A549 (cell line): Measurements from ENCODE around the gene MYH11. TPM values are rescaled to one million over a fixed set of nuclear protein-coding genes. Genes with fewer than 3 reads are reported as not detected.
A peak's percentile ranks its signal among the peaks of the same experiment; 100 is the strongest.

Source experiments
- ATAC-seq, 2 experiments: fragments of 200-7000 bp in 1 of 2; fragments of >200 bp in 1 of 2; cut with Nextera tagmentation in 1 of 2; cut with Tn5 transposase in 1 of 2; 3 replicates each; pipeline versions ENCODE4 v1.8.0 to v1.9.1; 2018 to 2020; ENCODE audit warnings: mild to moderate bottlenecking in 1 of 2, moderate library complexity in 1 of 2
- CTCF ChIA-PET: fragments of 300-600 bp; sonication (Branson Sonifier 250); formaldehyde crosslinking; extraction: SDS; loops from one replicate; lab custom pipeline; 2021; ENCODE audit warnings: antibody characterized with exemption, inconsistent platforms; lab: Yijun Ruan, JAX
- POLR2A ChIA-PET: fragments of 350-600 bp; formaldehyde crosslinking; extraction: SDS; loops from one replicate; lab custom pipeline; 2021; ENCODE audit warnings: antibody characterized with exemption, inconsistent platforms; lab: Yijun Ruan, JAX
- DNase-seq, 2 experiments: peaks; one replicate each; pipeline versions ENCODE4 v3.0.0 to v3.0.0-alpha.2; 2011 to 2016; ENCODE audit warnings: low read depth in 1 of 2, low spot score in 1 of 2
- FAIRE-seq: peaks from 2 replicates; lab custom pipeline; 2011; peaks lifted over from hg19 to GRCh38; lab: Jason Lieb, UNC
- H3K27ac ChIP-seq, 2 experiments: fragments of >200 bp; sonication (Bioruptor Twin); formaldehyde crosslinking; 3 replicates each; pipeline ENCODE4 v1.5.1; 2016 to 2017
- H3K4me1 ChIP-seq: fragments of >200 bp; sonication (Bioruptor Twin); formaldehyde crosslinking; 3 replicates; pipeline ENCODE4 v1.6.1; 2016
- H3K4me2 ChIP-seq: fragments of >200 bp; sonication (Bioruptor Twin); formaldehyde crosslinking; 3 replicates; pipeline ENCODE4 v1.6.1; 2016
- H3K4me3 ChIP-seq: fragments of >200 bp; sonication (Bioruptor Twin); formaldehyde crosslinking; 3 replicates; pipeline ENCODE4 v1.5.1; 2016
- H3K9me3 ChIP-seq: fragments of >200 bp; sonication (Bioruptor Twin); formaldehyde crosslinking; 3 replicates; pipeline ENCODE4 v1.6.1; 2016
- CBX2 ChIP-seq: fragments of 200-600 bp; sonication (generic); IDR thresholded peaks from 2 replicates; pipeline ENCODE4 v1.6.1; 2016; ENCODE audit warnings: low read depth, mild to moderate bottlenecking, borderline replicate concordance
- CBX8 ChIP-seq: fragments of 200-600 bp; sonication (generic); IDR thresholded peaks from 2 replicates; pipeline ENCODE4 v1.6.1; 2016
- CEBPB ChIP-seq, 2 experiments: fragments of >200 bp in 1 of 2; sonication (Bioruptor Twin) in 1 of 2; formaldehyde crosslinking in 1 of 2; IDR thresholded peaks; 2 replicates each; pipeline ENCODE4 v1.6.1; 2012 to 2016
- CTCF ChIP-seq: fragments of >200 bp; sonication (Bioruptor Twin); formaldehyde crosslinking; IDR thresholded peaks from 3 replicates; pipeline ENCODE4 v1.5.1; 2016
- EHMT2 ChIP-seq: fragments of 200-600 bp; sonication (generic); IDR thresholded peaks from 2 replicates; pipeline ENCODE4 v1.6.1; 2016; ENCODE audit warnings: antibody characterized with exemption, low read depth, mild to moderate bottlenecking, moderate library complexity
- FOSL2 ChIP-seq, 2 experiments: fragments of 450-650 bp in 1 of 2; fragments of >200 bp in 1 of 2; sonication (Bioruptor Twin) in 1 of 2; formaldehyde crosslinking; IDR thresholded peaks; 2 replicates each; pipeline versions ENCODE4 v1.5.0 to v1.6.1; 2016 to 2020; ENCODE audit warnings: mild to moderate bottlenecking in 1 of 2, moderate library complexity in 1 of 2
- FOXS1 ChIP-seq: fragments of 250-450 bp; sonication (Bioruptor Pico); IDR thresholded peaks from 2 replicates; pipeline ENCODE4 v1.5.0; 2020; ENCODE audit warnings: mild to moderate bottlenecking, moderate library complexity
- GATA3 ChIP-seq: IDR thresholded peaks from 2 replicates; pipeline ENCODE4 v1.6.1; 2012; ENCODE audit warnings: borderline replicate concordance
- HOXB5 ChIP-seq: fragments of 250-450 bp; sonication (Bioruptor Pico); IDR thresholded peaks from 2 replicates; pipeline ENCODE4 v1.5.0; 2020; ENCODE audit warnings: mild to moderate bottlenecking, moderate library complexity
- JUN ChIP-seq, 2 experiments: fragments of >200 bp; sonication (Bioruptor Twin); formaldehyde crosslinking; IDR thresholded peaks; 2 replicates in 1 of 2; 3 replicates in 1 of 2; pipeline ENCODE4 v1.6.1; 2016 to 2017
- JUNB ChIP-seq: fragments of >200 bp; sonication (Bioruptor Twin); formaldehyde crosslinking; IDR thresholded peaks from 2 replicates; pipeline ENCODE4 v1.6.1; 2016
- PHF8 ChIP-seq: fragments of 200-600 bp; sonication (generic); IDR thresholded peaks from 2 replicates; pipeline ENCODE4 v1.6.1; 2016; ENCODE audit warnings: low read depth, mild to moderate bottlenecking, antibody characterized with exemption, moderate library complexity, borderline replicate concordance
- RAD21 ChIP-seq, 2 experiments: fragments of >200 bp in 1 of 2; sonication (Bioruptor Twin) in 1 of 2; formaldehyde crosslinking in 1 of 2; IDR thresholded peaks in 1 of 2; conservative IDR thresholded peaks in 1 of 2; 2 replicates in 1 of 2; 3 replicates in 1 of 2; pipeline ENCODE4 v1.6.1; 2012 to 2018; ENCODE audit warnings: inconsistent platforms in 1 of 2
- RCOR1 ChIP-seq: fragments of 150-350 bp; IDR thresholded peaks from 2 replicates; pipeline ENCODE4 v1.6.1; 2014; ENCODE audit warnings: antibody characterized with exemption, low read length, low read depth
- RFX5 ChIP-seq: fragments of 450-650 bp; IDR thresholded peaks from 2 replicates; pipeline ENCODE4 v1.7.1; 2014; ENCODE audit warnings: antibody characterized with exemption, mild to moderate bottlenecking, moderate library complexity
- RNF2 ChIP-seq: fragments of 200-600 bp; sonication (generic); IDR thresholded peaks from 2 replicates; pipeline ENCODE4 v1.6.1; 2016; ENCODE audit warnings: low read depth, mild to moderate bottlenecking, antibody characterized with exemption, moderate library complexity, borderline replicate concordance
- SMC3 ChIP-seq: fragments of >200 bp; sonication (Bioruptor Twin); formaldehyde crosslinking; IDR thresholded peaks from 3 replicates; pipeline ENCODE4 v1.6.1; 2018; ENCODE audit warnings: inconsistent platforms
- TFCP2L1 ChIP-seq: fragments of 250-450 bp; sonication (Bioruptor Pico); IDR thresholded peaks from 2 replicates; pipeline ENCODE4 v1.5.0; 2021; ENCODE audit warnings: mild to moderate bottlenecking
- TP53 ChIP-seq: fragments of 250-450 bp; sonication (Bioruptor Pico); IDR thresholded peaks from 2 replicates; pipeline ENCODE4 v1.5.0; 2021; ENCODE audit warnings: mild to moderate bottlenecking, moderate library complexity
- ZFP36 ChIP-seq: fragments of 450-650 bp; IDR thresholded peaks from 2 replicates; pipeline ENCODE4 v1.6.1; 2014; ENCODE audit warnings: borderline replicate concordance; ENCODE audit not compliant: partially characterized antibody
- WGBS: methylation state at CpG from one replicate; pipeline ENCODE4 v1.1.6; 2017; ENCODE audit errors: missing lambda C conversion rate; 5-methylcytosine and 5-hydroxymethylcytosine counted together
- polyA plus RNA-seq, 4 experiments: library from polyadenylated mRNA; depleted of rRNA in 3 of 4; stranded (reverse); fragments of >200 nt; fragmentation: RNase III in 1 of 4; extraction: RNeasy Plus Mini Kit Qiagen cat#74134 plus additional on column Dnase treatment in 1 of 4; gene quantifications; 2 replicates in 3 of 4; 3 replicates in 1 of 4; pipeline ENCODE4 v1.2.3, GENCODE V29; 2011 to 2017
- TF ChIP-seq, protein P1 (sequence below): IDR thresholded peaks from 2 replicates; pipeline ENCODE4 v1.6.1; 2012
- TF ChIP-seq, protein P2 (sequence below): fragments of 250-450 bp; sonication (Bioruptor Pico); IDR thresholded peaks from 2 replicates; pipeline ENCODE4 v1.5.0; 2021; ENCODE audit warnings: mild to moderate bottlenecking, moderate library complexity, borderline replicate concordance
- TF ChIP-seq, protein P3 (sequence below): IDR thresholded peaks from 2 replicates; pipeline ENCODE4 v1.6.1; 2012

Gene MYH11
- polyA plus RNA-seq, 2 of the 4 experiments (the other 2 are of a cell fraction) = 0.03 to 0.09 TPM

DNA sequence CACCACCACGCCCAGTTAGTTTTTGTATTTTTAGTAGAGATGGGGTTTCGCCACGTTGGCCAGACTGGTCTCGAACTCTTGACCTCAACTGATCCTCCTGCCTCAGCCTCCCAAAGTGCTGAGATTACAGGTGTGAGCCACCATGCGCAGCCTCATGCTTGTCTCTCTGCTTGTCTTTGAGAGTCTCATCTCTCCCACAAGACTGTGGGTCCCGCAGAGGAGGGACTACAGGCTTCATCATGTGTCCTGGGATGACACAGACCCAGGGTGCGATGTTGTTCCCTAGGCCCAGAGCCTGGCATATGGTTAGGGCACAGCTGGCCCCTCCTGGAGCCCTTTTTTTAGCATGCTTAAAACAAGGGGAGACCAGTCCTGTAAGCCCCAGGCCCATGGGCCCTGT, 104.9 kb downstream of the MYH11 start (continued):
- TF ChIP-seq FOXS1 (CRISPR knock-in tag) = no peak
- TF ChIP-seq RFX5 = no peak
- TF ChIP-seq, all 56 proteins: peak for 0

- POLR2A ChIA-PET = no interaction called here
- ATAC-seq = no peak
- FAIRE-seq = no peak
- CTCF ChIA-PET = interaction anchor here (0.6 kb wide), 1 partner anchor 19 kb away, joined by 4 read pairs; no protein-coding TSS in a partner anchor
- 83% methylated on average over 16 of the region's 18 CpGs for WGBS
- Histone ChIP-seq H3K27ac (no peak overlapping the region), H3K4me2 (no peak overlapping the region), H3K9me3 (no peaks in the 10 kb centered on the region), H3K4me1 (no peaks in the 10 kb centered on the region), H3K4me3 (no peak overlapping the region)
- TF ChIP-seq FOSL2 (IDR thresholded peaks at IDR 0.05) (no peak), FOSL2 (CRISPR knock-in tag; IDR thresholded peaks at IDR 0.05) (no peak), TP53 (CRISPR knock-in tag) (no peak), TFCP2L1 (CRISPR knock-in tag) (no peak), ZFP36 (no peak), SMC3 (no peak), JUNB (no peak), CBX8 (no peak), RCOR1 (no peak), HOXB5 (CRISPR knock-in tag) (no peak), CEBPB (IDR thresholded peaks at IDR 0.05) (no peak), FOXS1 (CRISPR knock-in tag) (no peak), CTCF (no peak), PHF8 (no peak), RNF2 (no peak), RAD21 (conservative IDR thresholded peaks at IDR 0.05 in 1 of 2, IDR thresholded peaks at IDR 0.05 in 1 of 2) (no peak), JUN (IDR thresholded peaks at IDR 0.05) (no peak), CBX2 (no peak)
- TF ChIP-seq, protein P1, sequence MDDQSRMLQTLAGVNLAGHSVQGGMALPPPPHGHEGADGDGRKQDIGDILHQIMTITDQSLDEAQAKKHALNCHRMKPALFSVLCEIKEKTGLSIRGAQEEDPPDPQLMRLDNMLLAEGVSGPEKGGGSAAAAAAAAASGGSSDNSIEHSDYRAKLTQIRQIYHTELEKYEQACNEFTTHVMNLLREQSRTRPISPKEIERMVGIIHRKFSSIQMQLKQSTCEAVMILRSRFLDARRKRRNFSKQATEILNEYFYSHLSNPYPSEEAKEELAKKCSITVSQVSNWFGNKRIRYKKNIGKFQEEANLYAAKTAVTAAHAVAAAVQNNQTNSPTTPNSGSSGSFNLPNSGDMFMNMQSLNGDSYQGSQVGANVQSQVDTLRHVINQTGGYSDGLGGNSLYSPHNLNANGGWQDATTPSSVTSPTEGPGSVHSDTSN = no peak
- no peak for DNase-seq
Observed at GRCh38 chr16:15749985-15750384, 106.8 kb downstream of the MYH11 start.

DNA sequence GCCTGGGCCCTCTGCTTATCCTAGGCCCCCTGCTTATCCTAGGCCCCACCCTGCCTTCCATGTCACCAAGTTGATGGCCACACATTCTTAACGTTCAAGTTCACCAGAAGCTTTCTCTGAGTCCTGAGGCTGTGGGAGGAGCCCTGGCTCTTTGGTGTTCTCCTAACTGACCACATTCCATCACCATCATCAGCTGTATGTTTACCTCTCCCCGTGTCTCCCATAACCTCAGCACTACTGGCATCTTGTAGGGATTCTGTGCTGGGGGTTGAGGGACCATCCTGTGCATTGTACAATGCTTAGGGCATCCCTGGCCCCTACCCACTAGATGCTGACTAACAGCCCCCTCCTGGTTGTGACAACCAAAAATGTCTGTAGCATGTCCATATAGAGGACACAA, 107.5 kb downstream of the MYH11 start:
- POLR2A ChIA-PET = no interaction called here
- H3K4me2 ChIP-seq = no peak overlapping the region

More for the DNA sequence above, 107.5 kb downstream of the MYH11 start:
- TF ChIP-seq GATA3 (no peak), FOXS1 (CRISPR knock-in tag) (no peak), EHMT2 (no peak), RCOR1 (no peak)
- TF ChIP-seq, protein P2, sequence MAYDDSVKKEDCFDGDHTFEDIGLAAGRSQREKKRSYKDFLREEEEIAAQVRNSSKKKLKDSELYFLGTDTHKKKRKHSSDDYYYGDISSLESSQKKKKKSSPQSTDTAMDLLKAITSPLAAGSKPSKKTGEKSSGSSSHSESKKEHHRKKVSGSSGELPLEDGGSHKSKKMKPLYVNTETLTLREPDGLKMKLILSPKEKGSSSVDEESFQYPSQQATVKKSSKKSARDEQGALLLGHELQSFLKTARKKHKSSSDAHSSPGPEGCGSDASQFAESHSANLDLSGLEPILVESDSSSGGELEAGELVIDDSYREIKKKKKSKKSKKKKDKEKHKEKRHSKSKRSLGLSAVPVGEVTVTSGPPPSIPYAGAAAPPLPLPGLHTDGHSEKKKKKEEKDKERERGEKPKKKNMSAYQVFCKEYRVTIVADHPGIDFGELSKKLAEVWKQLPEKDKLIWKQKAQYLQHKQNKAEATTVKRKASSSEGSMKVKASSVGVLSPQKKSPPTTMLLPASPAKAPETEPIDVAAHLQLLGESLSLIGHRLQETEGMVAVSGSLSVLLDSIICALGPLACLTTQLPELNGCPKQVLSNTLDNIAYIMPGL = no peak
- TF ChIP-seq, protein P3, sequence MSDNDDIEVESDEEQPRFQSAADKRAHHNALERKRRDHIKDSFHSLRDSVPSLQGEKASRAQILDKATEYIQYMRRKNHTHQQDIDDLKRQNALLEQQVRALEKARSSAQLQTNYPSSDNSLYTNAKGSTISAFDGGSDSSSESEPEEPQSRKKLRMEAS = no peak
- CTCF ChIA-PET = interaction anchor here (0.6 to 2.1 kb wide), 2 partner anchors 7 to 19 kb away, joined by 4 to 8 read pairs; no protein-coding TSS in a partner anchor
- H3K27ac ChIP-seq = no peak overlapping the region
- ATAC-seq = peak in 1 of 2 experiments; percentile 25; a peak in 2 of 6 replicates
- no peak for FAIRE-seq
- H3K4me3 ChIP-seq = no peak overlapping the region
- no peaks in the 10 kb centered on the region for H3K4me1 ChIP-seq
- DNase-seq = no peak
- no peaks in the 10 kb centered on the region for H3K9me3 ChIP-seq
- 23% methylated on average over 2 of the region's 2 CpGs for WGBS
